HepG2 (cell line): Measurements from ENCODE around the gene BAZ1A. TPM values are rescaled to one million over a fixed set of nuclear protein-coding genes. Genes with fewer than 3 reads are reported as not detected.
A peak's percentile ranks its signal among the peaks of the same experiment; 100 is the strongest.

ENCODE experiments used
- ATAC-seq: fragments of 200-7000 bp; cut with Tn5 transposase; 3 replicates; pipeline ENCODE4 v1.9.1; 2020; ENCODE audit warnings: mild to moderate bottlenecking, moderate library complexity
- BruUV-seq: library from RNA; stranded (reverse); fragments of 400-500 nt; replicated peaks from 2 replicates; lab custom pipeline; 2021; lab: Mats Ljungman, UMichigan
- CTCF ChIA-PET: fragments of 300-600 bp; formaldehyde crosslinking; extraction: SDS; loops from one replicate; lab custom pipeline; 2021; ENCODE audit warnings: low total read pairs, inconsistent platforms, low intra/inter-chr PET ratio; lab: Yijun Ruan, JAX
- POLR2A ChIA-PET: fragments of 350-600 bp; sonication (Branson Sonifier 250); formaldehyde crosslinking; loops from one replicate; lab custom pipeline; 2020; ENCODE audit warnings: antibody characterized with exemption, inconsistent platforms; lab: Yijun Ruan, JAX
- DNase-seq: peaks from one replicate; pipeline ENCODE4 v3.0.0-alpha.2; 2015; ENCODE audit warnings: low spot score
- FAIRE-seq: peaks from 3 replicates; lab custom pipeline; 2011; peaks lifted over from hg19 to GRCh38; lab: Jason Lieb, UNC
- H2AFZ ChIP-seq: one replicate; pipeline ENCODE4 v1.6.1; 2011; ENCODE audit warnings: low read length, inconsistent platforms
- H3K27ac ChIP-seq: fragments of 300-600 bp; 3 replicates; pipeline ENCODE4 v1.8.0; 2011; ENCODE audit warnings: mixed run types, mild to moderate bottlenecking, mixed read lengths, low read length, inconsistent platforms; ENCODE audit not compliant: insufficient read depth; ENCODE audit errors: extremely low read length
- H3K27me3 ChIP-seq, 2 experiments: fragments of 200-600 bp in 1 of 2; 2 replicates in 1 of 2; 3 replicates in 1 of 2; pipeline versions ENCODE4 v1.6.0 to v1.8.0; 2011; ENCODE audit warnings: low read length in 2 of 2, mild to moderate bottlenecking in 2 of 2, moderate library complexity in 2 of 2, inconsistent platforms in 1 of 2; ENCODE audit not compliant: insufficient read depth in 2 of 2, control insufficient read depth in 1 of 2
- H3K36me3 ChIP-seq, 2 experiments: fragments of 200-600 bp in 1 of 2; replicated peaks in 1 of 2; 2 replicates in 1 of 2; 3 replicates in 1 of 2; pipeline versions ENCODE4 v1.5.1 to v1.8.0; 2011; ENCODE audit warnings: low read length in 2 of 2, inconsistent platforms in 1 of 2; ENCODE audit not compliant: insufficient read depth in 2 of 2, control insufficient read depth in 1 of 2
- H3K4me1 ChIP-seq: 2 replicates; pipeline ENCODE4 v1.5.1; 2012; ENCODE audit warnings: low read length, inconsistent platforms; ENCODE audit not compliant: insufficient read depth
- H3K4me2 ChIP-seq: 2 replicates; pipeline ENCODE4 v1.6.0; 2011; ENCODE audit warnings: low read depth, low read length, inconsistent platforms
- H3K4me3 ChIP-seq, 3 experiments: fragments of 200-600 bp in 1 of 3; sonication (generic), shearing (Covaris generic) in 1 of 3; replicated peaks in 1 of 3; 2 replicates each; pipeline ENCODE4 v1.5.1; 2011 to 2016; ENCODE audit warnings: low read length in 3 of 3, inconsistent platforms in 2 of 3, low read depth in 2 of 3, mild to moderate bottlenecking in 2 of 3, control low read depth in 1 of 3, mixed read lengths in 1 of 3; ENCODE audit not compliant: insufficient read depth in 1 of 3
- H3K79me2 ChIP-seq: one replicate; pipeline ENCODE4 v1.6.1; 2011; ENCODE audit warnings: low read length, inconsistent platforms; ENCODE audit not compliant: insufficient read depth
- H3K9ac ChIP-seq: 2 replicates; pipeline ENCODE4 v1.6.0; 2011; ENCODE audit warnings: mild to moderate bottlenecking, low read depth, low read length, inconsistent platforms; ENCODE audit not compliant: insufficient read depth
- H3K9me3 ChIP-seq: 2 replicates; pipeline ENCODE4 v1.5.1; 2012; ENCODE audit warnings: mild to moderate bottlenecking, low read length
- H4K20me1 ChIP-seq: 2 replicates; pipeline ENCODE4 v1.6.0; 2011; ENCODE audit warnings: inconsistent platforms, mild to moderate bottlenecking, low read length, moderate library complexity; ENCODE audit not compliant: insufficient read depth
- AGO1 ChIP-seq: fragments of 200-400 bp; formaldehyde crosslinking; IDR thresholded peaks from 2 replicates; pipeline ENCODE4 v1.6.1; 2017; ENCODE audit warnings: mild to moderate bottlenecking, low read depth, low read length, moderate library complexity; ENCODE audit not compliant: poor library complexity, severe bottlenecking
- CHD4 ChIP-seq: fragments of 200-600 bp; sonication (generic); IDR thresholded peaks from 2 replicates; pipeline ENCODE4 v1.7.0; 2017; ENCODE audit warnings: mild to moderate bottlenecking, low read length, borderline replicate concordance
- MXI1 ChIP-seq: IDR thresholded peaks from 3 replicates; pipeline ENCODE4 v1.6.1; 2012; ENCODE audit warnings: low read depth, low read length, inconsistent platforms, borderline replicate concordance
- ONECUT2 ChIP-seq: sonication (generic); formaldehyde crosslinking; IDR thresholded peaks from 2 replicates; pipeline ENCODE4 v1.4.0; 2020; ENCODE audit warnings: missing genetic modification reagents
- RNF219 ChIP-seq: sonication (generic); formaldehyde crosslinking; IDR thresholded peaks from 2 replicates; pipeline ENCODE4 v1.5.0; 2020; ENCODE audit warnings: mild to moderate bottlenecking, missing genetic modification reagents
- RORA ChIP-seq: sonication (generic); formaldehyde crosslinking; IDR thresholded peaks from 2 replicates; pipeline ENCODE4 v1.5.0; 2020; ENCODE audit warnings: mild to moderate bottlenecking, missing genetic modification reagents, moderate library complexity
- SALL1 ChIP-seq: sonication (generic); formaldehyde crosslinking; IDR thresholded peaks from 2 replicates; pipeline ENCODE4 v1.8.0; 2022; ENCODE audit warnings: mild to moderate bottlenecking, missing genetic modification reagents
- SMARCC2 ChIP-seq: fragments of 450-650 bp; IDR thresholded peaks from 2 replicates; pipeline ENCODE4 v1.6.1; 2017; ENCODE audit warnings: antibody characterized with exemption, mild to moderate bottlenecking
- SSRP1 ChIP-seq: IDR thresholded peaks from 2 replicates; pipeline ENCODE4 v1.6.1; 2016; ENCODE audit warnings: control low read depth
- TCF7L2 ChIP-seq: IDR thresholded peaks from 2 replicates; pipeline ENCODE4 v1.6.1; 2011; ENCODE audit warnings: mild to moderate bottlenecking, low read depth, low read length, moderate library complexity
- ZKSCAN5 ChIP-seq: sonication (generic); formaldehyde crosslinking; IDR thresholded peaks from 2 replicates; pipeline ENCODE4 v1.5.1; 2020; ENCODE audit warnings: mild to moderate bottlenecking, missing genetic modification reagents
- ZNF207 ChIP-seq: fragments of 450-650 bp; IDR thresholded peaks from 2 replicates; pipeline ENCODE4 v1.6.1; 2016; ENCODE audit warnings: antibody characterized with exemption, borderline replicate concordance
- ZSCAN22 ChIP-seq: sonication (generic); formaldehyde crosslinking; IDR thresholded peaks from 2 replicates; pipeline ENCODE4 v1.4.0; 2020; ENCODE audit warnings: mild to moderate bottlenecking, missing genetic modification reagents
- WGBS: methylation state at CpG from one replicate; pipeline ENCODE4 v1.1.6; 2017; ENCODE audit warnings: low lambda C conversion rate; 5-methylcytosine and 5-hydroxymethylcytosine counted together
- in situ Hi-C: cut with HindIII; loops from 2 replicates; pipeline ENCODE4 v1.10.0; 2017; ENCODE audit warnings: low pct_unique_long_range_greater_than_20kb; ENCODE audit not compliant: extremely low pct_ligation_motif_present
- intact Hi-C: fragments of 100-400 bp; cut with micrococcal nuclease; formaldehyde crosslinking; loops from one replicate; pipeline ENCODE4 v1.10.0; 2022; ENCODE audit not compliant: unreplicated experiment
- polyA plus RNA-seq, 8 experiments: library from polyadenylated mRNA; depleted of rRNA in 3 of 8; stranded (reverse) in 7 of 8; unstranded in 1 of 8; fragments of >200 nt; fragmentation: Illumina TruSeq in 4 of 8; extraction: Trizol in 4 of 8; gene quantifications; 2 replicates each; pipeline versions ENCODE4 v1.2.1 to v1.2.3, GENCODE V29; 2011 to 2016; ENCODE audit warnings: low read depth in 4 of 8, missing spikeins in 1 of 8, mixed read lengths in 1 of 8; ENCODE audit not compliant: insufficient read depth in 1 of 8
- total RNA-seq, 5 experiments: library from RNA; depleted of rRNA; stranded (reverse); fragments of >200 nt; fragmentation: Illumina TruSeq; extraction: Trizol; gene quantifications; 2 replicates each; pipeline ENCODE4 v1.2.3, GENCODE V29; 2016; ENCODE audit warnings: low read depth in 1 of 5

BAZ1A gene
- total and polyA plus RNA-seq, 2 of the 13 experiments (the other 11 are each of a cell fraction or from before 2014, with no cell fraction given) = 20.9 to 56.8 TPM

- ATAC-seq = no peak
- H2AFZ ChIP-seq = no peak overlapping the region
- H3K4me3 ChIP-seq = no peak overlapping the region
- TF ChIP-seq TCF7L2 = 0 out of 2 replicates have a peak, but pooled peaks have one; percentile 17
- 0 out of 2 replicates have a peak, but pooled peaks have one; percentile 29 for TF ChIP-seq SMARCC2
- TF ChIP-seq ONECUT2 (CRISPR knock-in tag) = no peak
- no peak for TF ChIP-seq SSRP1
- no peak overlapping the region for H3K27ac ChIP-seq
- H3K9ac ChIP-seq = no peak overlapping the region
- H3K9me3 ChIP-seq = no peaks in the 10 kb centered on the region
- in situ Hi-C loops (no loop called here), intact Hi-C loops (no loop called here)
- H3K27me3 ChIP-seq = no peaks in the 10 kb centered on the region
- H3K79me2 ChIP-seq = no peaks in the 10 kb centered on the region
- no TSS peak for BruUV-seq
- POLR2A ChIA-PET = no interaction called here
- FAIRE-seq = no peak
- DNase-seq = no peak
- peaks cover 15 to 32% of the 10 kb centered on the region in 2 experiments for H3K36me3 ChIP-seq
- no peak overlapping the region for H3K4me2 ChIP-seq
- CTCF ChIA-PET = no interaction called here
- H3K4me1 ChIP-seq = no peaks in the 10 kb centered on the region
- WGBS = 66% methylated on average over 3 of the region's 3 CpGs
- H4K20me1 ChIP-seq = no peaks in the 10 kb centered on the region
These were observed 89.7 kb downstream of the BAZ1A start for GRCh38 chr14:34785223-34786006.

GRCh38 chr14:34782031-34782430 is 93.1 kb downstream of the BAZ1A start:
- 94% methylated on average over 2 of the region's 2 CpGs for WGBS
- H4K20me1 ChIP-seq = no peaks in the 10 kb centered on the region
- in situ Hi-C loops = no loop called here
- BruUV-seq = no TSS peak
- ATAC-seq (no peak), DNase-seq (no peak), FAIRE-seq (no peak)
- H3K79me2 ChIP-seq = no peaks in the 10 kb centered on the region
- TF ChIP-seq ZKSCAN5 (CRISPR knock-in tag) = no peak
- TF ChIP-seq SALL1 (CRISPR knock-in tag) = no peak
- TF ChIP-seq RORA = no peak
- no peak for TF ChIP-seq ZSCAN22 (CRISPR knock-in tag)
- no peak for TF ChIP-seq MXI1
- TF ChIP-seq CHD4 = no peak
- no peak for TF ChIP-seq ZNF207
- TF ChIP-seq AGO1 = no peak
- TF ChIP-seq RNF219 (CRISPR knock-in tag) = no peak
- no peak overlapping the region for H3K27ac ChIP-seq
- POLR2A ChIA-PET = no interaction called here
- H3K9ac ChIP-seq = no peak overlapping the region
- H3K27me3 ChIP-seq = no peaks in the 10 kb centered on the region
- no peak overlapping the region for H2AFZ ChIP-seq
- H3K9me3 ChIP-seq = no peaks in the 10 kb centered on the region
- CTCF ChIA-PET = no interaction called here
- peaks cover 12 to 30% of the 10 kb centered on the region in 2 experiments for H3K36me3 ChIP-seq
- H3K4me1 ChIP-seq = no peaks in the 10 kb centered on the region
- intact Hi-C loops = no loop called here
- no peak overlapping the region for H3K4me2 ChIP-seq
- H3K4me3 ChIP-seq = no peak overlapping the region
